ENCODE measurements around the gene ANXA3.
"Not testable (repeated sequence)": the region's sequence is repeated elsewhere in the genome, so short reads cannot be mapped to it uniquely, and the experiment has no call there.

Gene ANXA3

DNA sequence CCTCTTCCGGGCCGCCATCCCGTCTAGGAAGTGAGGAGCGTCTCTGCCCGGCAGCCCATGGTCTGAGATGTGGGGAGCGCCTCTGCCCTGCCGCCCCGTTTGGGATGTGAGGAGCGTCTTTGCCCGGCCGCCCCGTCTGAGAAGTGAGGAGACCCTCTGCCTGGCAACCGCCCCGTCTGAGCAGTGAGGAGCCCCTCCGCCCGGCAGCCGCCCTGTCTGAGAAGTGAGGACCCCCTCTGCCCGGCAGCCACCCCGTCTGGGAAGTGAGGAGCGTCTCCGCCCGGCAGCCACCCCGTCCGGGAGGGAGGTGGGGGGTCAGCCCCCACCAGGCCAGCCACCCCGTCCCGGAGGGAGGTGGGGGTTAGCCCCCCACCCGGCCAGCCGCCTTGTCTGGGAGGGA, 3.7 kb upstream of the ANXA3 start:
- not testable (repeated sequence) for H3K27ac Mint-ChIP-seq (ENCODE audit: low read depth); ATAC-seq (replicated peaks; ENCODE audit: extremely low read depth, poor library complexity, severe bottlenecking); H3K4me3 Mint-ChIP-seq; H3K36me3 Mint-ChIP-seq (ENCODE audit: insufficient read depth); H3K4me1 Mint-ChIP-seq; DNase-seq (ENCODE audit: low spot score in 2 of 2); H3K9me3 Mint-ChIP-seq
- peaks cover 32% of the 10 kb centered on the region for H3K27me3 Mint-ChIP-seq

DNA sequence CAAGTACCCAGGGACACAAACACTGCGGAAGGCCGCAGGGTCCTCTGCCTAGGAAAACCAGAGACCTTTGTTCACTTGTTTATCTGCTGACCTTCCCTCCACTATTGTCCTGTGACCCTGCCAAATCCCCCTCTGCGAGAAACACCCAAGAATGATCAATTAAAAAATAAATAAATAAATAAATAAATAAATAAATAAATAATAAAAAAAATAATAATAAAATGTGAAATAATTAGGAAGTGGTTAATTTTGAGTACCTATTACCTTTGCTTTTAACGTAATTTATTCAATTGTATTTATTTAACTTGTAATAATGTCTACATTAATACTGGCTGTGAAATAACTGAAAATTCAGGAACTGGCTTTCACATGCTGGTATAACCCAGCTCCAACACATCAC, 2.7 kb upstream of the ANXA3 start:
- DNase-seq (ENCODE audit: low spot score in 2 of 2); H3K27ac Mint-ChIP-seq (ENCODE audit: low read depth); ATAC-seq (replicated peaks; ENCODE audit: extremely low read depth, poor library complexity, severe bottlenecking); H3K4me1 Mint-ChIP-seq; H3K36me3 Mint-ChIP-seq (ENCODE audit: insufficient read depth); H3K4me3 Mint-ChIP-seq; H3K9me3 Mint-ChIP-seq: not testable (repeated sequence)
- peaks cover 36% of the 10 kb centered on the region for H3K27me3 Mint-ChIP-seq

DNA sequence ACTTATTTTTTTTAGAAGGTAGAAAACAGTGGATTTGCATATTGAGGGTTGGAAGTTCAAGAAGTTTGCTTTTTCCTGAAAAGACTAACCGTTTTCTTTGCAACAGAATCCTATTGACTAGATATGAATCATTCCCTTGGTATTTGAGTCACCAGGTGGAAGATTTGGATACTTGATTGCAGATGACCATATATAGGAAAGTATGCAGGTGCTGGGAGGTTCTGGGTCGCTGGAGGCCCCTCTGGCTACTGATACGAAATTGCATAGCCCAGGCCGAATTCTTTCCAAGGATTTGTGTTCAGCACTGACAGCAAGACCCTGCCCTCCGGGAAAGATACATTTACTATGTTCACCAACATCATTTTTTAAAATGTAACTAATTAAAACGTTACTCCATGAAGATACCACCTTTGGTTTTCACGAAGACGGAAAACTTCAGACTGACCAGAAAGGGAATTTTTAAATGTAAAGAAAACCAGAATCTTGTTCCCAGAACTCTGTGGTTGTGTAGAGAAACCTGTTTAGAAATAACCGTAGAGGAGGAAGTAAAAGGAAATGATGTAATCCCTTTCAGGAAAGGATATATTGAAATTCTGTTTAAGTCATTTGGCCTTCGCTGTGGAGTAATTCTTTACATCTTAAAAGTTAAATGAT, 946 bp downstream of the ANXA3 start:
- Mint-ChIP-seq H3K27ac (ENCODE audit: low read depth) (no peak overlapping the region), H3K27me3 (peaks cover 66% of the 10 kb centered on the region), H3K36me3 (ENCODE audit: insufficient read depth) (no peaks in the 10 kb centered on the region), H3K4me1 (peaks cover 6% of the 10 kb centered on the region), H3K4me3 (no peak overlapping the region), H3K9me3 (no peaks in the 10 kb centered on the region)
- no peak for DNase-seq (ENCODE audit: low spot score in 2 of 2)
- ATAC-seq (replicated peaks; ENCODE audit: extremely low read depth, poor library complexity, severe bottlenecking): no peak

DNA sequence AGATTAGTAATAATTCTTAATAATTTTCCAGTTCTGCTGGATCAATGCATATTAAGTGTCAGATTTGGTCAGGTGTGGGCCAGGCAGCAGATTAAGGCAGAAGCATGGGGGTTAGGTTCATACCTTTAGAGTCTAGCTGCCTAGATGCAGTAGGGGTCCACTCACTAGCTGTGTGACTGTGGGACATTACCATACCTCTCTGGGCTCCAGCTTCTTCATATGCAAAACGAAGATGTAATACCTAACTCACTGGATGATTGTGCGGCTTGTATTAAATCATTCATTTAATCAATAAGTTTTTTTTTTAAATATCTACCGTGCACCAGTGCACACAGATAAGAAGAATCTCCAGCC, 1.4 kb downstream of the ANXA3 start:
- no peaks in the 10 kb centered on the region for H3K36me3 Mint-ChIP-seq (ENCODE audit: insufficient read depth)
- no peak overlapping the region for H3K27ac Mint-ChIP-seq (ENCODE audit: low read depth)
- H3K9me3 Mint-ChIP-seq: no peaks in the 10 kb centered on the region
- peaks cover 68% of the 10 kb centered on the region for H3K27me3 Mint-ChIP-seq
- H3K4me1 Mint-ChIP-seq: peaks cover 6% of the 10 kb centered on the region
- no peak for ATAC-seq (replicated peaks; ENCODE audit: extremely low read depth, poor library complexity, severe bottlenecking)
- no peak for DNase-seq (ENCODE audit: low spot score in 2 of 2)
- H3K4me3 Mint-ChIP-seq: no peak overlapping the region

DNA sequence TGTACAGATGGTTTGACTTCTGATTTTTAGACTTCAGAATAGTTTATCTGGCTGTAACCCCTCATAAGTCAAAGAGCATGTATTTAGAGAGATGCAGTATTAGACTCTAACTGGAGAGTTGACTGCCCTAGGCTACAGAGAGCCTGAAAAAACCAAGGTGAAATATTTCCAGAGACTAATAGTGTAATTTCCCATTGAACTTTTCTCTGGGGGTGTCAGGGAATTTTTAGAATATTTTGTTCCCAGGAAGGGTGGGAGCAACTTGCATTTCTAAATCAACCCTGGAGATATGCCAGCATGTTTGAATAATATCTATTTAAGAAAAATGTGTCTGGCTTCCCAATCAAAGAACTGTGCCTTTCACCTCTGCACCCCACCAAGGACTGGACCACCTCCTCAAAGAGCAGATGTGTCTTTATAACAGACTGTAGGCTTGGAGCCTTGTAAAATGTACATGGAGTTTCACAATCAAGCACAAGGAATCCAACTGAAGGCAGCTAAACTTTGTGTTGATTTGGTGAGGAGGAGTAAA, 2.0 kb downstream of the ANXA3 start:
- Mint-ChIP-seq H3K4me3 (no peak overlapping the region), H3K27ac (ENCODE audit: low read depth) (no peak overlapping the region), H3K27me3 (peaks cover 68% of the 10 kb centered on the region), H3K4me1 (peaks cover 6% of the 10 kb centered on the region), H3K9me3 (no peaks in the 10 kb centered on the region), H3K36me3 (ENCODE audit: insufficient read depth) (no peaks in the 10 kb centered on the region)
- ATAC-seq (replicated peaks; ENCODE audit: extremely low read depth, poor library complexity, severe bottlenecking) (no peak), DNase-seq (ENCODE audit: low spot score in 2 of 2) (no peak)

DNA sequence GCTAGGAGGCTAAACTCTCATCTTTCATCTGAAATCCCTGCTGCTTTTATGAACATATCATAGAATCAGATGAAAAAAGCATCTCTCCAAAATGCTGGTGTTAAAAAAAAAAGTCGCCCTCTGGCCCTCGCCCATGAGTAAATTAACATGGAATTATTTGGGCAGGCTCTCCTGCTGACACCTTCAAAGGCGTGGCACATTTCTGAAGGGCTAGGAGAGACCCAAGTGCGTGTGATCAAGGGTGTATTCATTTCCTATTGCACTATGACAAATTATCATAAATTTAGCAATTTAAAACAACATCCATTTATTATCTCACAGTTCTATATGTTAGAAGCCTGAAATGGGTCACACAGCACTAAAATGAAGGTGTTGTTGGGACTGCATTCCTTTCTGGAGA, 5.1 kb downstream of the ANXA3 start:
- Mint-ChIP-seq H3K9me3 (no peaks in the 10 kb centered on the region), H3K27ac (ENCODE audit: low read depth) (no peak overlapping the region), H3K36me3 (ENCODE audit: insufficient read depth) (no peaks in the 10 kb centered on the region), H3K4me1 (no peaks in the 10 kb centered on the region), H3K27me3 (peaks cover 64% of the 10 kb centered on the region), H3K4me3 (no peak overlapping the region)
- DNase-seq (ENCODE audit: low spot score in 2 of 2) (no peak), ATAC-seq (replicated peaks; ENCODE audit: extremely low read depth, poor library complexity, severe bottlenecking) (no peak)

DNA sequence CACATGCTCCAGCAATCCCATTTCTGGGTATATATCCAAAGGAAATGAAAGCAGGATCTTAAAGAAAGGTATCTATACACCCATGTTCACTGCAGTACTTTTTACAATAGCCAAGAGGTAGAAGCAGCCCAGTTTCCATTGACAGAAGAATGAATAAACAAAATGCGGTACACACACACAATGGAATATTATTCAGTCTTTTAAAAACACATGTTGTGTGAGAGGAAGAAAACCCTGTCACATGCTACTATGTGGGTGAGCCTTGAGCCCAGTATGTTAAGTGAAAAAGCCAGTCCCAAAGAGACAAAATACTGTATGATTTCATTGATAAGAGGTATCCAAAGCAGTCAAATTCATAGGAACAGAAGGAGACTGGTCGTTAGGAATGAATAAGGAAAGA, 6.3 kb downstream of the ANXA3 start:
- H3K27me3 Mint-ChIP-seq: peaks cover 65% of the 10 kb centered on the region
- no peaks in the 10 kb centered on the region for H3K4me1 Mint-ChIP-seq
- H3K4me3 Mint-ChIP-seq: no peak overlapping the region
- no peaks in the 10 kb centered on the region for H3K36me3 Mint-ChIP-seq (ENCODE audit: insufficient read depth)
- DNase-seq (ENCODE audit: low spot score in 2 of 2): no peak
- ATAC-seq (replicated peaks; ENCODE audit: extremely low read depth, poor library complexity, severe bottlenecking): no peak
- H3K27ac Mint-ChIP-seq (ENCODE audit: low read depth): no peak overlapping the region
- no peaks in the 10 kb centered on the region for H3K9me3 Mint-ChIP-seq

DNA sequence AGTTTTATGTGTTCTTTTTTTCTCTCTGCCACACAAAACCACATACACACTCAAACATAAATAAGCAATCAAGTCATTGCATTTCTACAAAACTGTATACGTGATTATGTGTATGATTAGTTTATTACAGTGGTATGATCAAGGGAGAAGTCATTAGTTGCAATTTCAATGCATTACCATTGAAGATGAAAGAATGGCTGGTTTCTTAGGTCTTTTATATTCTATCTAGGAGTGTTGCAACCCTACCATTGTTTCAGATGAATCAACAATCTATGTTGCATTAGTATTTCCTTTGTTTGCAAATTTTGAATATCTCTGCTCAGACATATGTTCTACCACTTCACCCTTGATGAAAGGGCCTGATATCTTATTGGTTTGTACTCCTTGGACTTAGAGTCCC, 6.8 kb downstream of the ANXA3 start:
- Mint-ChIP-seq H3K27me3 (peaks cover 66% of the 10 kb centered on the region), H3K4me1 (no peaks in the 10 kb centered on the region), H3K9me3 (no peaks in the 10 kb centered on the region), H3K4me3 (no peak overlapping the region), H3K27ac (ENCODE audit: low read depth) (no peak overlapping the region), H3K36me3 (ENCODE audit: insufficient read depth) (no peaks in the 10 kb centered on the region)
- ATAC-seq (replicated peaks; ENCODE audit: extremely low read depth, poor library complexity, severe bottlenecking): no peak
- DNase-seq (ENCODE audit: low spot score in 2 of 2): no peak

DNA sequence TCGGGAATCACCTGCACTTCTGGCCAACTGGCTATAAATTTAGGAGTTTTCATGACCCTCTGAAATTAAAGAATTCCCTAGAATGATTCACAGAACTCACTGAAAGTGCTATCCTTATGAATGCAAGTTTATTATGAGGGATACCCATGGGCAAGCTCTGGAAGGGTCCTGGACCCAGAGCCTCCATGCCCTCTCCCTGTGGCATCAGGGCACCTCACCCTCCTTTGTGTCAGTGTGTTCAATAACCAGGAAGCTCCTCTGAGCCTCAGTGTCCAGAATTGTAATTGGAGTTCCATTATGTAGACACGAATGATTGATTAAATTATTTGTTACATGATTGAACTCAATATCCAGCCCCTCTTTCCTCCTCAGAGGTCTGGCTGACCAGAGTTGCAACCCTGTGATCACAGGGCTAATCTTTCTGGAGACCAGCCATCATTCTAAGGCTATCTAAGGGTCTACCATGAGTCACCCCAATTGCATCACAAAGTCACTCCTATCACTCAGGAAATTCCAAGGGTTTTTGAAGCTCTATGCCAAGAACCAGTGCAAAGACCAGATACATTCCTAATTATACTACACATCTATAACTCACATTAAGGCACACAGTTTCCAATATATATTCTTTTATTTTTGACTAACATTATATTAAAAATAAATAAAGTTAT, 8.9 kb downstream of the ANXA3 start:
- no peak overlapping the region for H3K27ac Mint-ChIP-seq (ENCODE audit: low read depth)

DNA sequence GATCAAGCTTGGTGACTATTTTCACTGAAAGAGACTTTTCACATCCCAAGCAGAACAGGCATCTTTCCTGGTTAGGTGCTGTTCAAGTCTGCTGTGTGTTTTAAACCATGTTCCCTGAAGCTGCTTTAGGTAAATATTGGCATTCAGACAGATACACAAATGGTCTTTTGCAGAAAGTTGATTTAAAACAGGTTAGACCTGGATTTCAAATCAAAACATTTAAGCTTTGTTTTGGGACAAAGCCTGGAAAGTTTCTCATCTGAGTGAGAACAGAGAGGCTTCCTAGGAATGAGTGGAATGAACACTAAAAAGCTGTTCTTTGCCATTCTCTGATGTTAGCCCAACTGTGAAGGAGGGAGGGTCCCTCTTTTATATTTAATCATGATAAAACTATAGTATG, 10.1 kb downstream of the ANXA3 start:
- Mint-ChIP-seq H3K27me3 (peaks cover 63% of the 10 kb centered on the region), H3K36me3 (ENCODE audit: insufficient read depth) (no peaks in the 10 kb centered on the region), H3K9me3 (no peaks in the 10 kb centered on the region), H3K4me1 (no peaks in the 10 kb centered on the region), H3K27ac (ENCODE audit: low read depth) (no peak overlapping the region), H3K4me3 (no peak overlapping the region)
- ATAC-seq (replicated peaks; ENCODE audit: extremely low read depth, poor library complexity, severe bottlenecking): no peak
- no peak for DNase-seq (ENCODE audit: low spot score in 2 of 2)

More for the DNA sequence above, 8.9 kb downstream of the ANXA3 start:
- Mint-ChIP-seq H3K9me3 (no peaks in the 10 kb centered on the region), H3K4me3 (no peak overlapping the region), H3K4me1 (no peaks in the 10 kb centered on the region), H3K36me3 (ENCODE audit: insufficient read depth) (no peaks in the 10 kb centered on the region), H3K27me3 (peaks cover 63% of the 10 kb centered on the region)
- no peak for DNase-seq (ENCODE audit: low spot score in 2 of 2)
- no peak for ATAC-seq (replicated peaks; ENCODE audit: extremely low read depth, poor library complexity, severe bottlenecking)

DNA sequence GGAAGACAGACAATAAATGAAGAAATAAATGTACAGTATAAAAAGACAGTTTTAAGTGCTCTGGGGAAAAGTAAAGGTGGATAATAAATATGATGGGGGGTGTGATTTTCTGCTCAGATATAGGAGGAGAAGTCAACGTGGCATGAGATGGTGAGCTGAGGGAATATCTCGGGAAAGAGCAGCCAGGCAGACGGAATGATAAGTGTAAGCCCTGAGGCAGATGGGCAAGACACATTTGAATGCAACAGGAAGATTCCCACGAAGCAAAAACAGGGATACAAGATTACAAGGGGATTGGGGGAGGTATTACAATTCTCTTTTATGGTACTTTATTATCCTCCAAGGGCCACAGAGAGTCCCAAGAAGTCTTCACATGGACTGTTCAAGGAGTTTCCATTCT, 11.1 kb downstream of the ANXA3 start:
- DNase-seq (ENCODE audit: low spot score in 2 of 2): no peak
- H3K36me3 Mint-ChIP-seq (ENCODE audit: insufficient read depth): no peaks in the 10 kb centered on the region
- no peak overlapping the region for H3K4me3 Mint-ChIP-seq
- no peak for ATAC-seq (replicated peaks; ENCODE audit: extremely low read depth, poor library complexity, severe bottlenecking)
- no peaks in the 10 kb centered on the region for H3K4me1 Mint-ChIP-seq
- peaks cover 53% of the 10 kb centered on the region for H3K27me3 Mint-ChIP-seq
- no peaks in the 10 kb centered on the region for H3K9me3 Mint-ChIP-seq
- no peak overlapping the region for H3K27ac Mint-ChIP-seq (ENCODE audit: low read depth)

DNA sequence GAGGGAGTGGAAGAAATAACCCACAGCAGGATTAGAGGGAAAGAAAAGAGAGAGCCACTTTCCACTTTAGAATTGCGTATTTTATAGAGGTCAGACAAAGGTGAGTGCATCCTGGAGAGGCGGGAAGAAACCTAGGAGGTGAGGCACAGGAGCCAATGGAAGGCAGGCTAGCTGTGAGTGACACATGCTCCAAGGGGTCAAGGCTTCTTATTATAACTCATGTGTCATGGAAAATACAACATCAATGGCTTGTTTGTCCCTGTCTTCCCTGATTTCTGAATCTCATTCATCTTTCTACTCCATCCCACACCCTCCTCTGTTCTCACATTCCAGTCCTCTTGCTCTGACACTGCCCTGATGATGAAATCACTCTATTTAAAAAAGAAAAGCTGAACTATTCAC, 14.4 kb downstream of the ANXA3 start:
- no peaks in the 10 kb centered on the region for H3K36me3 Mint-ChIP-seq (ENCODE audit: insufficient read depth)
- H3K4me1 Mint-ChIP-seq: no peaks in the 10 kb centered on the region
- H3K4me3 Mint-ChIP-seq: no peak overlapping the region
- no peak overlapping the region for H3K27ac Mint-ChIP-seq (ENCODE audit: low read depth)
- H3K27me3 Mint-ChIP-seq: peaks cover 43% of the 10 kb centered on the region
- H3K9me3 Mint-ChIP-seq: no peaks in the 10 kb centered on the region
- ATAC-seq (replicated peaks; ENCODE audit: extremely low read depth, poor library complexity, severe bottlenecking) (no peak), DNase-seq (ENCODE audit: low spot score in 2 of 2) (no peak)

DNA sequence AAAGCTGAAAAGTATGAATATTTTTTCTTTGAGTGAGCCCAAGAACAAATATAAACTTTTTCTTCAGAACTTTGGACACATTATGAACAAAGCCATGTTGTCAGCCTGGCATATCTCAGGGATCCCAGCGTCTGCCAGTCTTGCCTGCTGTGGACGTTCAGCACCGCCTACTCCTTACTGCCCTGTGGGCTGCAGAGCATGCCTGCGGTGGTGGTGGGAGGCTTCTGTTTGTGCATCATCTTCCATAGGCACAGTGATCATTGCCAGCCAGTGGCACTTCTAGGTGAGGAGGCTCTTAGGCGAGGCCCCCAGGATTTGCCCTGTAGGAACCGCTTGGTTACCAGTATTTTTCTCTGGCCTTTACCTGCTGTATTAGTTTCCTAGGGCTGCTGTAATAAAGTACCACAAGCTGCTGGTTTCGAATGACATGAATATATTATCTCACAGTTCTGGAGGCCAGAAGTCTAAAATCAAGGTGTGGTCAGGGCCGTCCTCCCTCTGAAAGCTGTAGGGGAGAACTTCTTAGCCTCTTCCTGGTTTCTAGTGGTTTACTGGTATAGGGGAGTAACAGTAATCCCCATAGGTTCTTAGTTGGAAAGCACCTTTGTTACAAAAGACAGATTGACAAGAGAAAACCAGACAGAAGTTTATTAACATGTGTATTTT, 15.4 kb downstream of the ANXA3 start:
- no peak overlapping the region for H3K27ac Mint-ChIP-seq (ENCODE audit: low read depth)
- H3K36me3 Mint-ChIP-seq (ENCODE audit: insufficient read depth): no peaks in the 10 kb centered on the region
- no peaks in the 10 kb centered on the region for H3K9me3 Mint-ChIP-seq
- no peak for DNase-seq (ENCODE audit: low spot score in 2 of 2)
- no peaks in the 10 kb centered on the region for H3K4me1 Mint-ChIP-seq
- no peak overlapping the region for H3K4me3 Mint-ChIP-seq
- ATAC-seq (replicated peaks; ENCODE audit: extremely low read depth, poor library complexity, severe bottlenecking): no peak
- peaks cover 36% of the 10 kb centered on the region for H3K27me3 Mint-ChIP-seq
